ENCODE results near the gene ANG.
"Not testable (repeated sequence)": the region's sequence is repeated elsewhere in the genome, so short reads cannot be mapped to it uniquely, and the experiment has no call there.

ANG gene

GRCh38 chr14:20659336-20659735 lies 29.2 kb upstream of the ANG start:
- no peaks in the 10 kb centered on the region for H3K36me3 ChIP-seq (replicated peaks)
- no peak overlapping the region for H3K27ac ChIP-seq
- TF ChIP-seq CTCF (IDR thresholded peaks at IDR 0.05; ENCODE audit: low read depth, low read length, missing control alignments), result no peak
- in situ Hi-C loops (cut with HindIII; ENCODE audit: low pct_ligation_motif_present, low sequenced_read_pairs), result no loop called here
- no peak for DNase-seq
- H3K4me3 ChIP-seq (ENCODE audit: low read depth, low read length), result no peak overlapping the region
- peaks cover 11% of the 10 kb centered on the region for H3K27me3 ChIP-seq (replicated peaks)

- Histone ChIP-seq H3K4me3 (ENCODE audit: low read depth, low read length) (no peak overlapping the region), H3K27ac (no peak overlapping the region), H3K27me3 (replicated peaks) (peaks cover 11% of the 10 kb centered on the region), H3K36me3 (replicated peaks) (no peaks in the 10 kb centered on the region)
- in situ Hi-C loops (cut with HindIII; ENCODE audit: low pct_ligation_motif_present, low sequenced_read_pairs), result no loop called here
- no peak for DNase-seq
- TF ChIP-seq CTCF (IDR thresholded peaks at IDR 0.05; ENCODE audit: low read depth, low read length, missing control alignments), result no peak
These were observed 28.7 kb upstream of the ANG start for GRCh38 chr14:20659813-20660395.

GRCh38 chr14:20661197-20661596 lies 27.4 kb upstream of the ANG start:
- TF ChIP-seq CTCF (IDR thresholded peaks at IDR 0.05; ENCODE audit: low read depth, low read length, missing control alignments), result no peak
- Histone ChIP-seq H3K36me3 (replicated peaks) (no peaks in the 10 kb centered on the region), H3K4me3 (ENCODE audit: low read depth, low read length) (no peak overlapping the region), H3K27ac (no peak overlapping the region), H3K27me3 (replicated peaks) (peaks cover 5% of the 10 kb centered on the region)
- in situ Hi-C loops (cut with HindIII; ENCODE audit: low pct_ligation_motif_present, low sequenced_read_pairs), result no loop called here
- no peak for DNase-seq

GRCh38 chr14:20662968-20663732 lies 25.4 kb upstream of the ANG start:
- peak; percentile 70 for TF ChIP-seq CTCF (IDR thresholded peaks at IDR 0.05; ENCODE audit: low read depth, low read length, missing control alignments)
- H3K27me3 ChIP-seq (replicated peaks), result no peaks in the 10 kb centered on the region
- peak overlapping the region; percentile 39 for H3K4me3 ChIP-seq (ENCODE audit: low read depth, low read length)
- no peaks in the 10 kb centered on the region for H3K36me3 ChIP-seq (replicated peaks)
- peak; percentile 88 for DNase-seq
- in situ Hi-C loops (cut with HindIII; ENCODE audit: low pct_ligation_motif_present, low sequenced_read_pairs), result no loop called here
- no peak overlapping the region for H3K27ac ChIP-seq

- H3K27me3 ChIP-seq (replicated peaks); H3K4me3 ChIP-seq (ENCODE audit: low read depth, low read length); in situ Hi-C loops (cut with HindIII; ENCODE audit: low pct_ligation_motif_present, low sequenced_read_pairs); H3K36me3 ChIP-seq (replicated peaks); H3K27ac ChIP-seq; DNase-seq: not testable (repeated sequence)
These were observed 22.1 kb upstream of the ANG start for GRCh38 chr14:20666400-20666961.

- no peak for TF ChIP-seq CTCF (IDR thresholded peaks at IDR 0.05; ENCODE audit: low read depth, low read length, missing control alignments)
These were observed 20.6 kb upstream of the ANG start for GRCh38 chr14:20667957-20668356.

More at GRCh38 chr14:20667957-20668356, 20.6 kb upstream of the ANG start:
- no peaks in the 10 kb centered on the region for H3K27me3 ChIP-seq (replicated peaks)
- in situ Hi-C loops (cut with HindIII; ENCODE audit: low pct_ligation_motif_present, low sequenced_read_pairs), result no loop called here
- no peak overlapping the region for H3K4me3 ChIP-seq (ENCODE audit: low read depth, low read length)
- no peak for DNase-seq
- no peaks in the 10 kb centered on the region for H3K36me3 ChIP-seq (replicated peaks)
- no peak overlapping the region for H3K27ac ChIP-seq
